Gastrocnemius medialis (tissue), 4 donors: ENCODE data around the gene ARHGAP24. TPM values are rescaled to one million over a fixed set of nuclear protein-coding genes. Genes with fewer than 3 reads are reported as not detected.
A peak's percentile ranks its signal among the peaks of the same experiment; 100 is the strongest.

ENCODE experiments used
- ATAC-seq, 2 donors: fragments of 150-250 bp; one replicate each; pipeline ENCODE4 v1.9.1; 2016
- DNase-seq, 2 donors: peaks; one replicate each; pipeline ENCODE4 v3.0.0-alpha.2; 2019
- H3K27ac ChIP-seq, 4 donors: fragments of 200-600 bp; sonication (generic); 1 replicate in 1 of 4; 2 replicates in 3 of 4; pipeline ENCODE4 v1.5.1; 2016 to 2018; ENCODE audit warnings: mild to moderate bottlenecking in 2 of 4, moderate library complexity in 1 of 4
- H3K27me3 ChIP-seq, 3 donors: fragments of 200-600 bp; sonication (generic) in 2 of 3; 1 replicate in 1 of 3; 2 replicates in 2 of 3; pipeline versions ENCODE4 v1.5.1 to v1.6.0; 2016 to 2019; ENCODE audit warnings: mild to moderate bottlenecking in 1 of 3, moderate library complexity in 1 of 3
- H3K36me3 ChIP-seq, 2 donors: fragments of 200-600 bp; sonication (generic) in 1 of 2; one replicate each; pipeline ENCODE4 v1.5.1; 2017 to 2018
- H3K4me1 ChIP-seq, 2 donors: fragments of 200-600 bp; sonication (generic) in 1 of 2; one replicate each; pipeline ENCODE4 v1.5.1; 2016 to 2017; ENCODE audit warnings: mild to moderate bottlenecking in 2 of 2
- H3K4me3 ChIP-seq, 4 donors: fragments of 200-600 bp; sonication (generic) in 3 of 4; 1 replicate in 1 of 4; 2 replicates in 3 of 4; pipeline ENCODE4 v1.5.1; 2016 to 2019; ENCODE audit warnings: mild to moderate bottlenecking in 2 of 4
- H3K9me3 ChIP-seq, 3 donors: fragments of 200-600 bp; sonication (generic) in 2 of 3; 1 replicate in 1 of 3; 2 replicates in 2 of 3; pipeline ENCODE4 v1.5.1; 2016 to 2019
- CTCF ChIP-seq, 5 experiments: fragments of 450-650 bp in 3 of 5; fragments of 200-600 bp in 2 of 5; sonication (generic) in 2 of 5; IDR thresholded peaks in 4 of 5; conservative IDR thresholded peaks in 1 of 5; 1 replicate in 4 of 5; 2 replicates in 1 of 5; pipeline ENCODE4 v1.5.1; 2016 to 2019; ENCODE audit warnings: antibody characterized with exemption in 5 of 5, mild to moderate bottlenecking in 3 of 5, moderate library complexity in 3 of 5
- POLR2A ChIP-seq, 2 donors: fragments of 450-650 bp; IDR thresholded peaks; one replicate each; pipeline ENCODE4 v1.6.1; 2017; ENCODE audit warnings: antibody characterized with exemption in 2 of 2, mild to moderate bottlenecking in 2 of 2, moderate library complexity in 2 of 2
- in situ Hi-C, 4 donors: fragments of 200-750 bp; cut with MboI; loops; one replicate each; pipeline versions ENCODE4 v1.15.0 to v1.8.0; 2017; ENCODE audit warnings: low sequenced_read_pairs in 4 of 4
- intact Hi-C: fragments of 100-400 bp; cut with DNase I; formaldehyde crosslinking; loops from one replicate; pipeline ENCODE4 v1.15.1; 2023; ENCODE audit warnings: low total_unique reads
- total RNA-seq, 4 donors: library from RNA; depleted of rRNA; stranded (reverse); fragments of >200 nt; gene quantifications; one replicate each; pipeline versions ENCODE4 v1.1.0 to v1.2.3, GENCODE V29; 2016

Gene ARHGAP24
- total RNA-seq, 4 donors from 2014 or later = 2.8 to 7.8 (median 5.3) TPM

GRCh38 chr4:85787133-85787532, 312.2 kb downstream of the ARHGAP24 start:
- ATAC-seq = no peak
- intact Hi-C loops = no loop called here

GRCh38 chr4:85788604-85789003, 313.7 kb downstream of the ARHGAP24 start:
- in situ Hi-C loops = loop anchor here in 1 of 4 donors (25.0 kb wide), 1 partner anchor 174 kb away; no protein-coding TSS in a partner anchor

More at GRCh38 chr4:85787133-85787532, 312.2 kb downstream of the ARHGAP24 start:
- H3K4me3 ChIP-seq = no peak overlapping the region
- no peaks in the 10 kb centered on the region for H3K27me3 ChIP-seq
- peak overlapping the region in 1 of 4 donors; percentile 12 for H3K27ac ChIP-seq
- H3K36me3 ChIP-seq = no peaks in the 10 kb centered on the region
- in situ Hi-C loops = loop anchor here in 1 of 4 donors (25.0 kb wide), 1 partner anchor 175 kb away; no protein-coding TSS in a partner anchor
- no peaks in the 10 kb centered on the region for H3K4me1 ChIP-seq
- H3K9me3 ChIP-seq = no peaks in the 10 kb centered on the region
- DNase-seq = no peak
- TF ChIP-seq CTCF (IDR thresholded peaks at IDR 0.05 in 4 of 5, conservative IDR thresholded peaks at IDR 0.05 in 1 of 5) = no peak
- TF ChIP-seq POLR2A (IDR thresholded peaks at IDR 0.05) = no peak

GRCh38 chr4:85789241-85789640, 314.3 kb downstream of the ARHGAP24 start:
- Histone ChIP-seq H3K27ac (no peak overlapping the region), H3K4me1 (no peaks in the 10 kb centered on the region), H3K9me3 (no peaks in the 10 kb centered on the region), H3K4me3 (no peak overlapping the region), H3K36me3 (no peaks in the 10 kb centered on the region), H3K27me3 (no peaks in the 10 kb centered on the region)
- in situ Hi-C loops = loop anchor here in 1 of 4 donors (25.0 kb wide), 1 partner anchor 173 kb away; no protein-coding TSS in a partner anchor
- DNase-seq (no peak), ATAC-seq (no peak)
- intact Hi-C loops = no loop called here
- no peak for TF ChIP-seq POLR2A (IDR thresholded peaks at IDR 0.05)
- no peak for TF ChIP-seq CTCF (IDR thresholded peaks at IDR 0.05 in 4 of 5, conservative IDR thresholded peaks at IDR 0.05 in 1 of 5)

More at GRCh38 chr4:85788604-85789003, 313.7 kb downstream of the ARHGAP24 start:
- H3K36me3 ChIP-seq = no peaks in the 10 kb centered on the region
- TF ChIP-seq POLR2A (IDR thresholded peaks at IDR 0.05) (no peak), CTCF (IDR thresholded peaks at IDR 0.05 in 4 of 5, conservative IDR thresholded peaks at IDR 0.05 in 1 of 5) (no peak)
- no peaks in the 10 kb centered on the region for H3K9me3 ChIP-seq
- no peak overlapping the region for H3K4me3 ChIP-seq
- DNase-seq (no peak), ATAC-seq (no peak)
- intact Hi-C loops = no loop called here
- no peak overlapping the region for H3K27ac ChIP-seq
- H3K4me1 ChIP-seq = no peaks in the 10 kb centered on the region
- no peaks in the 10 kb centered on the region for H3K27me3 ChIP-seq

- Histone ChIP-seq H3K9me3 (no peaks in the 10 kb centered on the region), H3K4me3 (no peak overlapping the region), H3K36me3 (no peaks in the 10 kb centered on the region), H3K4me1 (no peaks in the 10 kb centered on the region), H3K27me3 (no peaks in the 10 kb centered on the region), H3K27ac (no peak overlapping the region)
- ATAC-seq = no peak
- DNase-seq = no peak
- TF ChIP-seq POLR2A (IDR thresholded peaks at IDR 0.05) (no peak), CTCF (IDR thresholded peaks at IDR 0.05 in 4 of 5, conservative IDR thresholded peaks at IDR 0.05 in 1 of 5) (no peak)
- intact Hi-C loops = loop anchor here (10.0 kb wide), 1 partner anchor 254 kb away; no protein-coding TSS in a partner anchor
- in situ Hi-C loops = loop anchor here in 2 of 4 donors (10.0 to 25.0 kb wide), 2 partner anchors 172 to 184 kb away; no protein-coding TSS in a partner anchor
These were observed 315.6 kb downstream of the ARHGAP24 start for GRCh38 chr4:85790582-85790981.
